HG03135 (cell line): ENCODE data around the gene ITGB6.
"Not testable (repeated sequence)": the region's sequence is repeated elsewhere in the genome, so short reads cannot be mapped to it uniquely, and the experiment has no call there.

Source experiments
- ATAC-seq: cut with Tn5 transposase; IDR thresholded peaks from one replicate; pipeline ENCODE4 v1.9.1; 2021; ENCODE audit warnings: mild to moderate bottlenecking, moderate library complexity; ENCODE audit not compliant: unreplicated experiment

Gene ITGB6

DNA sequence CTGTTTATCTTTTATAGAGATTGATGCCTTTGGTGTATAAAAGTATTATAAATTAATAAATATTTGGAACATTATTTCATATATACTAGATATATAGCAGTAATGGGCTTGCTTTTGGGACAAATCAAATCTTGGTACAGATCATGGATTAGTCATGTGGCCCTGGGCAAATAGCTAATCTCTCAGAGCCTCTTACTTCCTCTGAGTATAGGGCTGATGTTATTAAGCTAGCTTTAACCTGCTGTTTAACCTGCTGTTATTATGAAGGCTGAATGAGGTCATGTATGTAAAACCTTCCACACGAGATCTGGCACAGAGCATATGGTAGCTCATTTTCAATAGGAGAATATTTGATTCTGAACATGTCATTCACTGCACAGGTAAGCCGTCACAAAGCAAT is 5.7 kb downstream of the ITGB6 start:
- no peak for ATAC-seq

DNA sequence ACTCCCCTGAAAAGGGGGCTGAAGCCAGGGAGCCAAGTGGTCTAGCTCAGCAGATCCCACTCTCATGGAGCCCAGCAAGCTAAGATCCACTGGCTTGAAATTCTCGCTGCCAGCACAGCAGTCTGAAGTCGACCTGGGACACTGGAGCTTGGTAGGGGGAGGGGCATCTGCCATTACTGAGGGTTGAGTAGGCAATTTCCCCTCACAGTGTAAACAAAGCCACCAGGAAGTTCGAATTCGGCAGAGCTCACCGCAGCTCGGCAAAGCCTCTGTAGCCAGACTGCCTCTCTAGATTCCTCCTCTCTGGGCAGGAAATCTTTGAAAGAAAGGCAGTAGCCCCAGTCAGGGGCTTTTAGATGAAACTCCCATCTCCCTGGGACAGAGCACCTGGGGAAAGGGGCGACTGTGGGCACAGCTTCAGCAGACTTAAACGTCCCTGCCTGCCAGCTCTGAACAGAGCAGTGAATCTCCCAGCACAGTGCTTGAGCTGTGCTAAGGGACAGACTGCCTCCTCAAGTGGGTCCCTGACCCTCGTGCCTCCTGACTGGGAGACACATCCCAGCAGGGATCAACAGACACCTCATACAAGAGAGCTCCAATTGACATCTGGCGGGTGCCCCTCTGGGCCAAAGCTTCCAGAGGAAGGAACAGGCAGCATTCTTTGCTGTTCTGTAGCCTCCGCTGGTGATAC is 18.8 kb downstream of the ITGB6 start:
- not testable (repeated sequence) for ATAC-seq

DNA sequence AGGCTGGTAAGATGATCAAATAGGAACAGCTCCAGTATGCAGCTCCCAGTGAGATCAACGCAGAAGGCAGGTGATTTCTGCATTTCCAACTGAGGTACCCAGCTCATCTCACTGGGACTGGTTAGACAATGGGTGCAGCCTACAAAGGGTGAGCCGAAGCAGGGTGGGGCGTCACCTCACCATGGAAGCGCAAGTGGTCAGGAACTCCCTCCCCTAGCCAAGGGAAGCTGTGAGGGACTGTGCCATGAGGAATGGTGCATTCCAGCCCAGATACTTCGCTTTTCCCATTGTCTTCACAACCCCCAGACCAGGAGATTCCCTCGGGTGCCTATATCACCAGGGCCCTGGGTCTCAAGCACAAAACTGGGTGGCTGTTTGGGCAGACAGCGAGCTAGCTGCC is 19.4 kb downstream of the ITGB6 start:
- ATAC-seq: not testable (repeated sequence)

DNA sequence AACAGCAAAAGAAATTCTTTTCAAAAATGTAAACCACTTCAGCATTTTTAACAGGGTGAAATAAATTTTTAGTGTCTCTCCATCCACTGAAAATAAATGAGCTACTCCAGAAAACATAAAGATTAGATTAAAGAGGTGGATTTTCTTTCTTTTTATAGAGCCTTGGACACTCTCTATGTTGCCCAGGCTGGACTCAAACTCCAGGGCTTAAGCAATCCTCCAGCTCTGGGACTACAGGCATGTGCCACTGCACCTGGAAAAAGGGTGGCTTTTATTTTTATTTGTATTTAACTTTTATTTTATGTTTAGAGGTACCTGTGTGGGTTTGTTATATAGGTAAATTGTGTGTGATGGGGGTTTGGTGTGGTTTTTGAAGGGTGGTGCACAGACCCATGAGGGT is 19.9 kb downstream of the ITGB6 start:
- ATAC-seq: no peak

DNA sequence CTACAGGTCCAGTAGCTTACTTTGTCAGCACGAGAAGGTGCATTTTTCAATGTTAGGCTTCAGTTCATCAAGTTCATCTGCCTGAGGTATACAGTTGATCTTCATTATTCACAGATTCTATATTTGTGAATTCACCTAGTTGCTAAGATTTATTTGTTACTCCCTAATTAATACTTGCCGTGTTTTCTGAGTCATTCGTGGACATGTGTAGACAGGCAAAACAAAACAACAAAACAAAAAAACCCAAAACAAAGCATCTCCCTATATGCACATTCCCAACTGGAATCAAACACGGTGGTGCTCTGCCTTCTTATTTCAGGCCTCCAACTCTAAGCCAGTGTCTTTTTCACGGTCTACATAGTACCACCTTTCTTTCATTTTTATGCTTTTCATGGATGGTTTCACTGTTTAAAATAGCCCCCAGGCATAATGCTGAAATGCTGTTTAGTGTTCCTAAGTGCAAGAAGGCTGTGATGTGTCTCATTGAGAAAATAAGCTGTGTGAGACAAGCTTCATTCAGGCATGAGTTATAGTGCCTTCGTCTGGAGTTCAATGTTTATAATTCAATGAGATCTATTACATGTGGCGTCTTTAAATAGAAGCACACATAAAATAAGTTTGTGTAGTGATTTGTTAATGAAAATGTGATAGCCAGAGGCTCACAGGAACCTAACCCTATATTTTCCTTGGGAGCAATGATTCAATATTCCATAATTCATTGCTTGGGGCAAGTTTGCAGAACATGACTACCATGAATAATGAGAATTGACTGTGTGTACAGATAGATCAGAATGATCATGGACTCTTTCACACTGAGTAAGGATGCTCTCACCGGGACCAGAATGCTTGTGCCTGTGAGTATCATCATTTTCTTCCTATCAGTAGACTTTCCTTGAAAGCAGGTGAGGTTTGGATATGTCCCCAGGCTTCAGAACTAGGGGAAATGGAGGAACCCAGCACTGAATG is 24.6 kb downstream of the ITGB6 start:
- ATAC-seq: no peak

DNA sequence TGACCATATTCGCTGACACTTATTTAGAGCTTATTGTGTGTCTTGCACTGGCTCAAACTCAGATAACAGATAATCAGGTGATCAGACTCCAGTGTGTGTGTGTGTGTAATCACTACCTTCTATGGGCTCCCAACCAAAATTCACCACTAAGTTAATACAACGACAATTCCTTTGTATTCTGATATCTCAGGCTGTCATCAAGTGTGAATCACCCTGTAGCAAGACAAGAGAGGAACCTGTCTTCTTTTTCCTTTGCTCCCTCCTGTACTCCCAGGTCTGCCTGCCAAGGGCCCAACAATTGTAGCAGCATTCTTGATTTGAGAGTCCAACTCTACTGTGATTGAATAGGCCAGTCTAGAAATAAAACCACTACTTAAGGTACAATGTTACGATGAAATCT is 25.8 kb downstream of the ITGB6 start:
- ATAC-seq: no peak

DNA sequence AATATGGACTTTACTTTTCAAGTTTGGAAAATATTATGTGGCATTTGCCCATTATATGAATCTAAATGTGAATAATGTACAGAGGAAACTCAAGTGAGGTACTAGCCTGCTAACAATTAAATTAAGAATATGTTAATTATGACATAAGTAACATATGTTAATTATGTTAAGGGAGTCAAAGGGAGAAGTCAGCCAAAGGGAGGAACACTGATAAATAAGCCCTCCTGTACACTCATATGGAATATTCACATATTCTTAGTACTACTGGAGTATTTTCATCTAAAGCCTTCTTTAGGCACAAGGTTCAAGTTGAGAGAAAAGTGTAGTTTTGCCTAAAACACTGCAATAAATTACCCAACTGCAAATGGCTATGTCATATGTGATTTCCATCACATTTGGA is 30.1 kb downstream of the ITGB6 start:
- no peak for ATAC-seq

DNA sequence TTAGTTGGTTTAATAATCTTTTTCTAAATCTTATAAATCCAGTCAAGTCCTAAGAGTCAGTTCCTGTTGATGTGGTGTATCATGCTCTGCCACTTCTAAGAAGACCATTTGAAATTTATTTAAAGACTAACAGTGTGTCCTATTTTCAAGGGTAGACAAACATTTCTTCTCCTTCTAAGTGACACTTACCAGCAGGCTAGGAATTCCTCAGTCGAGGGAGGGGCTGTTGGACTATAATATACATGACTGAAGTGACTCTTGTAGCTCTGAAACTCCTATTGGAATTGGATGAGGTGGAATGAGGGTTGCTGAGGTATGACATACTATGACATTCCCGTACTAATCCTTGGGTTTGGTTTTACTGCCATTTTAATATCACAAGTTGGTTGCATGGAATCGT is 30.6 kb downstream of the ITGB6 start:
- no peak for ATAC-seq

DNA sequence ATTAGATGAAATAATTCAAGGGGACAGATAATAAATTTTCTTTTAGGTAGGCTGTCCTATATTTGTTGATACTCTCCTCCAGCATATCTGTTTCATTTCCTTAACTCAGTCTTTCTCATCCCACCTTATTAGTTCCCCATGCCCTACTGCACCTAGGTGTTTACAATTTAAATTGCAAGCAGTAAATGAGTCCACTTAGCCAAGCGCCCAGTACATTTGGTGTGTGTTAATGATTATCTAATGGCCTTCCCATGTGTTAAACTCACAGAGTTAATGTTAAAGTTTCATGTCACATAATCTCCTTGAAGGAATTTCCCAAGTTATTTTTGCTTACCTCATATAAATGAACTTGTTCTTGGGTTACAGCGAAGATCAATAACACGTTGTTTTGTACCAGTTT is 31.2 kb downstream of the ITGB6 start:
- ATAC-seq: no peak

DNA sequence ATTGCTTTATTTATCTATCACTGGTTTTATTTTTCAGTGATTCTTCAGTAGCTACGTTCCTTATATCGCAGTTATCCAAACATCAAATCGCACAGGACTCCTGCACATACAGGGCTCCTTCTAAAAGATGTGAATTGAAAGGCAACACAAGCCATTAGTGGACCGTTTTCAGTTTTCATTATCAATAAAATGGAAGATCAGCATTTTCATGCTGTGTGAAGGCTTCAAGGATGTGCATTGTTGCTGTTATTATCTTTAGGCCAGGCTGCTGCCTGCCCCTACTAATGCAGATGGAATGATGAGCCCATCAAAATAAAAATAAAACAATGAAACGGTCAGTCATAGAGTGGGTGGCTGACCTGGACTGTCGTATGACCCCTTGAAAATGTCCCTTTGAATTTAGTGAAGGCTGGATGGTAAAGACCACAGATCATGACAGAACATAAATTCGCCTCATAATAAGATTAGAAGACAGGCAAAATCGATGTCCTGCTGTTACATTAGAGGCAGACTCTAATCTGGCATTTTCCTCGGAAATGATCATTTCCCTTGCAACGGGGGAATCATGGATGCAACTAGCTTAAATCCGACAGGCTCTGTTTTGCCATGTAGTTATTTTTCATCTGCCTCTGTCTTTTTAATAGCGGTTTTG is 32.9 kb downstream of the ITGB6 start:
- ATAC-seq: no peak

DNA sequence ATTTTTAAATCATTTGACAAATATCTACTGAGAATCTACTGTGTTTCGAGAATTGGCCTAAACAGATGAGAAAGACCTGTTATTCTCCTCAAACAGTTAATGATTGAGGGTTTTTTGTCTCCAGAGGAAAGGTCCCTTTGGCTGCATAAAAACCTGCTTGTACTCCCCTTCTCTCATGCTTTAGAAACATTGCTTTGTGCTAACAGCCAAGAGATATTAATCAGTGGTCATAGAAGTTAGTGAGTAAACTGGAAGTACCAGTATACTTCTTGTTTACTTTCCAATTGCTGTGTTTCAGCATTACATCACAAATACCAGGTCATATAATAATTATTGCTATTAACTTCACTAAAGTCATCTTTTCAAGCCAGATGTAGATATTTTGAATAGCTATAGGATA is 34.1 kb downstream of the ITGB6 start:
- ATAC-seq: no peak

DNA sequence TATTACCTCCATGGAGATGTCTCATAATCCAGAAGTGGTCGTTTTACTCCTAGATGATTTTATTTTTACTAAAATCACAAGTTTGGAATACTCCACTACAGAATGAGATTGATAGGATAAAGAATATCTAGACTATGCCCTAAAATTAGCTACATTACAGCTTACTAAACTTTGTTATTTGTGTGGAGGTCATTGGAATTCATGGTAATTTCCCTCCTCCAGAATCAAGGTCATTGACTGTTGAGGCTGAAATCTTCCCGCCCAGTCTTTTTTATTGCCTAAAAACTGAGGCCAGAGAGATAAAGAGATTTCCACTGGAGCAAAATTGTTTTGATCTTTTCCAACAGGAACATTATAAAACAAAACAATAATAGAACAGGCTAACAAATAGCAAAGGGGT is 35.0 kb downstream of the ITGB6 start:
- ATAC-seq: no peak

DNA sequence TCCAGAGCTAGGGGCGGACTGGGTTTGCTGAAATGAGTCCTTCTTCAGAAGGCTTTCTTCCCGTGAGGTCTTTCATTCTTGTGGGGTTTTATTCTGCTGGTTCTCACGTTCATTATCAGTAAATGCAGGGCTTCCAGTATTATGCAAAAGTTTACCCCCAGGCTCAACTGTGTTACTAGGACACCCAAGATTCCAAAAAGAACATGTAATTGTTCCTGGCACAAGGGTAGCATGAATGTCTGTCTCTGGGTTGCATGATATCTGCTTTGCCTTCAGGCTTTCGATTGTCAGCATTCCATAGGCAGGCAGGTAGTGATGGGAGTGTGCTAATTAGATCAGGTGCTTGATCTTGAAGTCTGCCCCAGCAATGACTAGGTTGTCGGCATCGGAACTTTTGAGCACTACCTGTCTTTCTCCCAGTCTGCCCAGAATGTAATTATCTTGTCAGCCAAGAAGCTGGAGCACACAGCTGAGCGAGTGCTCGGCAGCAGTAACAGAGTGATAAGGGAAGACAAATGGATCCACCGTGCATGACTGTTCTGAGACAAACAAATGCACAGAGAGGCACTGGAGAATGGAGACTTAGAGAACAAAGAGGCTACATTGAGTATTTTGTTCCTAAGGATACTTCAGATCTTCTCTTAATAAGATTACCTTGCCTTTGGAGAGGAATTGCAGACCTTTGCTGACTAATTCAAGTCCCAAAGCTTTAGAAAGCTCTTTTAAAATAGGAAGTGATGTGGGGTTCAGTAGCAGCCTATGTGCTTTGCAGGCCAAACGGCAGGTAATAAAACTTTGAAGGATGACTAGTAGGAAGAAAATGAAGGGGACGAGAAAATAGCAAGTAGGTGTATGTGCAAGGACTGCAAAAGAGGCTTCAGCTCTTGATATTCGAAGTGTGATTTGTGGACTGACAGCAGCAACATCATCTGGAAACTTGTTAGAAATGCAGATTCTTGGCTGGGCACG is 41.9 kb downstream of the ITGB6 start:
- no peak for ATAC-seq

DNA sequence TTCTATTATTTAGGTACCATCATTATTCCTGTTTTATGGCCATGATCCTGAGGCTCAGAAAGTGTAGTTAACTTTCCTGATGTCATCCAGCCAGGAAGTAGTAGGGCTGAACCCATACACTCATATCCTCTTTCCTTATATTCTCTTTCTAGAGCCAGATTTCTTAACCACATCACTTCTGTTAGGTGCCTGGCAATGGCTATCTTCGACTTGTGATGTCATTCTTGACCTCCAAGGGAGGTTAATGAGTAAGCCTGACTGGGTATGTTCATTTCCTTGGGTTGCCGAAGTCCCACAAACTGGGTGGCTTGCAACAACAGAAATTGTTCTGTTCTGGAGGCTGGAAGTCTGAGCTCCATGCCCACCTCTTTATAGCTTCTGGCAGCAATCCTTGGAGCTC is 43.4 kb downstream of the ITGB6 start:
- ATAC-seq: no peak

DNA sequence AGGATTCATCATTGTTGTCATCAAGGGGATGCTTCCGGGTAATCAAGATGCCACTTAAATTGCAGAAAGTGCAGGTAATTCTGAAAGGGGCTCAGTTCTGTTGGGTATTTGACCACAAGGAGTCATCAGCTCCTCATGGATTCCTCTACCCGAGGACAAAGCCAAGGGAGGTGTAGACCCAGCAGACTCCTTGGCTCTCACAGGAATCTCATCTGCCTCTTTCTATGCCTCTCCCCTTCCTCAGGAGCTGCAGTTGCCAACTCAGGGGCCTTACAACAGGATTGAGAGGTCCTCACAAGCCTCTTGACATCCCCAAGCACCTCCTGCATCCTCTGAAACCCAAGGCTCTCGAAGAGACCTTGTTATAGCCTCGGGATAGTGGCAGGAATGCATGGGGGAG is 44.0 kb downstream of the ITGB6 start:
- ATAC-seq: no peak

DNA sequence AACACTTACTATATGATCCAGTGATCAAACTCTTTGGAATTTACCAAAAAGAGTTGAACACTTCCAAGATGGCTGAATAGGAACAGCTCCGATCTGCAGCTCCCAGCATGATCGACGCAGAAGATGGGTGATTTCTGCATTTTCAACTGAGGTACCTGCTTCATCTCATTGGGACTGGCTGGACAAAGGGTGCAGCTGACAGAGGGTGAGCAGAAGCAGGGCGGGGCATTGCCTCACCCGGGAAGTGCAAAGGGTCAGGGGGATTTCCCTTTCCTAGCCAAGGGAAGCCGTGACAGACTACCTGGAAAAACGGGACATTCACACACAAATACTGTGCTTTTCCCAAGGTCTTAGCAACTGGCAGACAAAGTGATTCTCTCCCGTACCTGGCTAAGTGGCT is 51.7 kb downstream of the ITGB6 start:
- ATAC-seq: not testable (repeated sequence)

DNA sequence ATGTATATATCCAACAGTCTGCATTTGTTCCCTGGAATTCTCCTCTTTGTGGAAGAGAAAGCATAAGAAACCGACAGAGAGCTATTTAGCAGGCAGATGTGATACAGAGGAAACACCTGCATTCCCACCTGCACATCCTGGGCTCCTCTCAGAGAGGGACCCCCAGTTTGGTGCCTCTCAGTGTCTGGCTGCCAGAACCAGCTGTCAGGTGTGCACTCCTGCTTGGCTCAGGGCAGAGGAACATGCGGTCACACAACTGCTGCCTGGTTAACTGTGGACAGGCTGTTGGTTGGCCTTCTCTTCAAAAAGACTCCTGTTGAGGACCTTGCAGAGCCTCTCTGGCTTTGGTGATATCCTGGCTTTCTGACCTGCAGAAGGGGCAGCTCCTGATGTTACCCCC is 54.6 kb downstream of the ITGB6 start:
- no peak for ATAC-seq

DNA sequence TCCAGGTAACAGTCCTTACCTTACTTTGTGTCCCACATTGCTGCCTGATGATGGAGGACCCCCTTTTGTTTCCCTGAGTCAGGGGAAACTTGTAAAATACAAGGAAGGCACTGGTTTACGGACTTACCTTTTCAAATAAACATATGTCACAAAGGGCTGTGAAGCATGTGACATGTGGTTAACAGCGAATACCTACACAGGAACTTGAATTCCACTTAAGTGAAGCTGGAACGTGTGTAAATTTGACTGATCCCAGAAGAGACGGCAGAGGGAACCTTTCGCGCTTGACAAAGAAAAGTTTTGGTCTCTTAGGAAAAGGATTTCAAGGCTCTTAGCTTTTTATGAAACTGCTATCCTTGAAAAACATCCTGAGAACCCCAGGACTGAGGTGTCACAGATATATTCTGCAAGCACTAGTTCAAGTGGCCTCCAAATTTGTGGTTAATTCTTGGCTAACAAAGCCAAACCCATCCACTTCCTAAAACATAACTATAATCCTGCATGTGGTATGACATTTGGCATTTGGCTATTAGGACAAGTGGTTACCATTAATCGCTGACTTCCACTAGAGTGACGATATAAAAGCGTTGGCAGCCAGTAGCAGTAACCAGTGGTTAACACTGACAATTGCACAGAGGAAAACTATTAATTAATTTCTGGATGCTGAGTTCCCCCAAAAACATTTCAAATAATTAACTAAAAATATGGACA is 55.6 kb downstream of the ITGB6 start:
- no peak for ATAC-seq

DNA sequence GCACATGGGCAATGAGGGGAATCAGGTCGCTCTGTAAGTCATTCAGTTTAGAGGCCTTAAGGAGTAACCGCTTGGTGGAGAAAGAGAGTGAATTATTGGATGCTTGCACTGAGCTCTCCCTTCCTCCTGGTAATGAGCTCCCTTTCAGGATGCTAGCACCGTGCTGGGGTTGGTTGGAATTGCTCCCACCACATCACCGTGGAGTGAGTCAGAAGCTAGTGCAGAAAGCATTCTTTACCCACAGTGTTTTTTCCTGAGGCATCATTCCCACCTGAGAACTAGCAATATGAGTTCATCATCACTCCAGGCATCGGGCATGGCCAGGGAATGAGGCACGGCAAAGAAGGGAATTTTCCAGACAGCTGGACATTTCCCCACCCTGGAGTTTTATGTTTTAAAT is 57.6 kb downstream of the ITGB6 start:
- no peak for ATAC-seq

DNA sequence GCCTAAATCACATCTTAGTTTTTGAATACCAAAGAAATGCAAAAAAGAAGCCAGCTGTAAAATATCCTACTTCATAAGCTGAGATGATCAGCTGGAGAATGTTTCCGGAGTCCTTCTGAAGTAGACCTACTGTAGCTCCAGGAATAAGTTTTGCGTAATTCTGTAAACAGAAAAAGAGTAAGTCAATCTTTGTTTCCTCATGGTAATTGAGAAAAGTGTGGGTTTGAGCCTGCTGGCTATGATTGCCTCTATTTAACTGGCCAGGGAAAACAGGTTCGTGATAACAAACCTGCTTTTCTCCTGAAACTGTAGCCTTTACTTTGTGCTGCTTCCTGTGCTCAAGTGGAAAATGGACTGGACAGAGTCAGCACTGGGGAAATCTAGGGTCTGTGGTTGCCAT is 58.2 kb downstream of the ITGB6 start:
- ATAC-seq: no peak
